Stomach smooth muscle (tissue), 2 donors: ENCODE data around the gene GSK3A.

Source experiments
- H3K27ac ChIP-seq: one replicate; pipeline ENCODE4 v1.7.0; 2013; ENCODE audit warnings: mild to moderate bottlenecking, low read length, inconsistent platforms
- H3K27me3 ChIP-seq, 2 donors: one replicate each; pipeline ENCODE4 v1.7.0; 2013; ENCODE audit warnings: low read length in 2 of 2; ENCODE audit not compliant: insufficient read depth in 2 of 2, control insufficient read depth in 1 of 2
- H3K36me3 ChIP-seq, 2 donors: one replicate each; pipeline ENCODE4 v1.7.0; 2013; ENCODE audit warnings: low read length in 2 of 2; ENCODE audit not compliant: control insufficient read depth in 2 of 2, insufficient read depth in 2 of 2
- H3K4me1 ChIP-seq: one replicate; pipeline ENCODE4 v1.7.0; 2013; ENCODE audit warnings: low read length; ENCODE audit not compliant: control insufficient read depth, insufficient read depth
- H3K4me3 ChIP-seq, 2 donors: one replicate each; pipeline ENCODE4 v1.7.0; 2013; ENCODE audit warnings: low read length in 2 of 2
- H3K9ac ChIP-seq, 2 donors: one replicate each; pipeline ENCODE4 v1.7.0; 2013; ENCODE audit warnings: low read length in 2 of 2, mild to moderate bottlenecking in 1 of 2
- H3K9me3 ChIP-seq, 2 donors: one replicate each; pipeline ENCODE4 v1.7.0; 2013; ENCODE audit warnings: low read length in 2 of 2; ENCODE audit not compliant: control insufficient read depth in 2 of 2
- donor health status: healthy.
- donor health status: Pancreatic carcinoma.

The GSK3A gene

DNA sequence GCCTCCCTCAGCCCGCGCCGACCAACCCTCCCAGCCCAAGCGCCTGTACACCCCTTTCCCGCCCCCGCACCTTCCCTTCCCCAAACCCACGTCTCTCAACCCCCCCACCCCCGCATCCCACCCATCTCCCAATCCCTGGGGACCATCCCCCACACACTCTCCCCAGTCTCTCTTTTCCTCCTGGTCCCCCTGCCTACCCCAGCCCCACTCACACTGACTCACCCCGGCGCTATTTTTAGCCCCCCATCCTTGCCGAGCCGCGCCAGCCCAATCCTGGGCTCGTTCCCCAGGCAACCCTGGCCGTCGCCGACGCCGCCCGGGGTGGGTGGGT lies 38.4 kb upstream of the GSK3A start:
- Histone ChIP-seq H3K9ac (peak overlapping the region in 1 of 2 donors; percentile 54), H3K27me3 (no peaks in the 10 kb centered on the region), H3K4me3 (peak overlapping the region in 1 of 2 donors; percentile 89), H3K27ac (peak overlapping the region; percentile 88), H3K9me3 (no peaks in the 10 kb centered on the region), H3K36me3 (no peaks in the 10 kb centered on the region), H3K4me1 (peaks cover 82% of the 10 kb centered on the region)

DNA sequence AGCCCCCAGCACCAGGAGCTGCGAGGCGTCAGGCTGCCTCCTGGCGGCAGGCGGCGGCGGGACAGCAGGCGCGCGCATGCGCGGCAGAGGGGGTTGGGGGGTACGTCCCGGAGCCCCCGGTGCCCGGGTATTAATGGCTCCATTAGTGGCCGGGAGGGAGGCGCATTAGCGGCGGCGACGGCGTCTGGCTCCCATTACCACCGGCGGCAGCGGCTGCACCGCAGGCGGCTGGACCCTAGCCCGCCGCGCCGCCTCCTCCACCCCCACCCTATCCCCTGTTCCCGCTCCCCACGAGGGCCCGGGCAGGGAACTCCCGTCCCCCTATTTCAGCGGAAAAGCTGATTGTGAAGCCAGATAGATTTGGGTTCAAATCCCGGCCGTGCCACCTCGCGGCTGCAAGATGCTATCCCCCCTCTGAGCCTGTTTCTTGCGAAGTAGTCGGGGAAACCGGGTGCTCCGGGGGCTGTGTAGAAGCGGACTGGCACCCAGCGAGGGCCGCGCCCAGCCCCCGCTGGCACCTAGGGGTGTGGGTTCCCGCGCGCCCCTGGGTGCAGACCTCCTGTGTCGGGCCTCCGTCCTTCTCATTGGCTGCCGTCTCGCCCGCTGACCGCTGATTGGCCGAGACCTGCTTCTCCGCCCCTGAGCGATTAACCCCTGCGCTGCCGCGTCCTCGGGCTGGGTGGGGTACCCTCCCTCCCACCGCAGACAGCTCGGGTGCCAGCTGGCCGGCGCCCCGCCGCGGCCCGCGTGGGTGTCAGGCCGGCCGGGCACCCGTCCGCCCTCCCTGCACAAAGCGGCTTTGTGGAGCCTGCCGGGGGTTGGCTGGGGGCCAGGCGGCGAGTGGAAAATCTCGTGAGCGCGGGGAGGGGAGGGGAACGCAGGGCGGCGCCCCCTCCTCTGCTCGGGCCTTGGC lies 37.8 kb upstream of the GSK3A start:
- peaks cover 79% of the 10 kb centered on the region for H3K4me1 ChIP-seq
- peaks cover 0 to 1% of the 10 kb centered on the region in 2 donors for H3K36me3 ChIP-seq
- H3K27me3 ChIP-seq = no peaks in the 10 kb centered on the region
- peak overlapping the region; percentile 88 to 89 for H3K4me3 ChIP-seq
- H3K9me3 ChIP-seq = no peaks in the 10 kb centered on the region
- H3K9ac ChIP-seq = peak overlapping the region; percentile 54 to 75
- peak overlapping the region; percentile 88 for H3K27ac ChIP-seq

- Histone ChIP-seq H3K9me3 (no peaks in the 10 kb centered on the region), H3K27ac (peak overlapping the region; percentile 88), H3K36me3 (peaks cover 4 to 9% of the 10 kb centered on the region in 2 donors), H3K9ac (peak overlapping the region; percentile 54 to 75), H3K27me3 (no peaks in the 10 kb centered on the region), H3K4me3 (peak overlapping the region; percentile 88 to 89), H3K4me1 (peaks cover 81% of the 10 kb centered on the region)
These were observed 36.9 kb upstream of the GSK3A start for GRCh38 chr19:42279155-42279901.

- H3K36me3 ChIP-seq = peaks cover 9 to 14% of the 10 kb centered on the region in 2 donors
- peak overlapping the region; percentile 88 for H3K27ac ChIP-seq
- no peaks in the 10 kb centered on the region for H3K9me3 ChIP-seq
- peak overlapping the region; percentile 54 to 75 for H3K9ac ChIP-seq
- no peaks in the 10 kb centered on the region for H3K27me3 ChIP-seq
- peaks cover 83% of the 10 kb centered on the region for H3K4me1 ChIP-seq
- H3K4me3 ChIP-seq = peak overlapping the region in 1 of 2 donors; percentile 89
These were observed 36.2 kb upstream of the GSK3A start for GRCh38 chr19:42278452-42279154.

- H3K27ac ChIP-seq = peak overlapping the region; percentile 88
- H3K4me3 ChIP-seq = peak overlapping the region in 1 of 2 donors; percentile 55
- peak overlapping the region; percentile 51 to 52 for H3K9ac ChIP-seq
- peaks cover 77% of the 10 kb centered on the region for H3K4me1 ChIP-seq
- H3K9me3 ChIP-seq = no peaks in the 10 kb centered on the region
- H3K27me3 ChIP-seq = no peaks in the 10 kb centered on the region
- H3K36me3 ChIP-seq = peaks cover 9 to 19% of the 10 kb centered on the region in 2 donors
These were observed 35.5 kb upstream of the GSK3A start for GRCh38 chr19:42277821-42278451.

DNA sequence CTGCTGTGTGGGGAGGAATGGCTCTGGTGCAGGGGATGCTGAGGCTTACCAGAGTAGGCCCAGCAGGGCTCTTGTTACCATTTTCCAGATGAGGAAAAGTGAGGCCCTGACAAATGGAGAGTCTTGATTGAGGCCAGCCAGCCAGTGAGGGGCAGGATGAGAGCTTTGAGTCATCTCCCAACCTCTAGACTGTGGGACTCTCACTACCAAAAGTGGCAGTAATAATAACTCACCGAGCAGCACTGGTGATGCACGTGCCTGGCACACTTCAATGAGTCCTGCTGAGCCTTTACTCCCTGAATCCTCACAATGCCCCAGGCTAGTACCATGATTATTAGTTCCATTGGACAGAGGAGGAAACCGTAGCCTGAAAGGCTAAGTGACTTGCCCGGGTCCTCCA lies 34.4 kb upstream of the GSK3A start:
- H3K4me1 ChIP-seq = peaks cover 66% of the 10 kb centered on the region
- no peaks in the 10 kb centered on the region for H3K9me3 ChIP-seq
- peak overlapping the region; percentile 88 for H3K27ac ChIP-seq
- H3K36me3 ChIP-seq = peaks cover 9 to 19% of the 10 kb centered on the region in 2 donors
- H3K4me3 ChIP-seq = peak overlapping the region in 1 of 2 donors; percentile 8
- peak overlapping the region; percentile 4 to 13 for H3K9ac ChIP-seq
- H3K27me3 ChIP-seq = no peaks in the 10 kb centered on the region

GRCh38 chr19:42276284-42276683 lies 33.9 kb upstream of the GSK3A start:
- no peak overlapping the region for H3K4me3 ChIP-seq
- H3K9me3 ChIP-seq = no peaks in the 10 kb centered on the region
- H3K27ac ChIP-seq = peak overlapping the region; percentile 88
- peaks cover 9 to 19% of the 10 kb centered on the region in 2 donors for H3K36me3 ChIP-seq
- peaks cover 66% of the 10 kb centered on the region for H3K4me1 ChIP-seq
- no peaks in the 10 kb centered on the region for H3K27me3 ChIP-seq
- peak overlapping the region; percentile 4 to 36 for H3K9ac ChIP-seq

DNA sequence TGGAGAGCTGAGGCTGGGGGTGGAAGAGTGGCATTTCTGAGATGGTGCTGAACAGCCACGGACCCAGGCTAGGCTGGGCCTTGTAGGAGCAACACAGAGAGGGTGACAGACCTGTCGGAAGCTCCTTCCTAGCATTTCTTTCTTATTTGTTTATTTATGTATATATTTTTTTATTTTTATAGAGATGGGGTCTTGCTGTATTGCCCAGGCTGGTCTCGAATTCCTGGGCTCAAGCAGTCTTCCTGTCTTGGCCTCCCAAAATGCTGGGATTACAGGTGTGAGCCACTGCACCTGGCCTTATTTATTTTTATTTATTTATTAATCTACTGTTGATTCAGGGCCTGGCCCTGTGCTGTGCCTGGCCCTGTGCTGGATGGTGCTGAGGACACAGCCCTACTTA lies 33.1 kb upstream of the GSK3A start:
- Histone ChIP-seq H3K4me1 (peaks cover 72% of the 10 kb centered on the region), H3K27ac (peak overlapping the region; percentile 88), H3K9me3 (no peaks in the 10 kb centered on the region), H3K36me3 (peaks cover 9 to 19% of the 10 kb centered on the region in 2 donors), H3K27me3 (no peaks in the 10 kb centered on the region), H3K9ac (peak overlapping the region in 1 of 2 donors; percentile 42), H3K4me3 (no peak overlapping the region)

DNA sequence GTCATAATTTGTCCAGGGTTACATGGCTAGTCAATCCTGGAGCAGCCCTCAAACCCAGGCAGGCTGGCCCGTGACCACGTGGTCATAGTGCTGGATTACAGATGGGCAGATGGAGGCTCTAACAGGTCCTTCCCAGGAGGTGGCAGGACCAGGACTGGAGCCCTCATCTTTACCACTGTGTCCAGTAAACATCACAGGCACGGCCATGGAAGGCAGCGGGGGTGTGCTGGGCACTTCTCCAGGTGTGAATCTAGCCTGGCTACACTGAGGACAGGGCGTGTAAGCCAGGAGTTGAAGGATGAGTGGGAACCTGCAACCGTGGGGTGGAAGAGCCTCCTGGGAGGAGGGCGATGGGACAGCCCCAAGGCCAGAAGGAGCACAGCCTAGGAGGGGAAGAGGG lies 32.7 kb upstream of the GSK3A start:
- no peak overlapping the region for H3K27ac ChIP-seq
- H3K36me3 ChIP-seq = peaks cover 9 to 19% of the 10 kb centered on the region in 2 donors
- no peaks in the 10 kb centered on the region for H3K27me3 ChIP-seq
- peak overlapping the region in 1 of 2 donors; percentile 42 for H3K9ac ChIP-seq
- H3K9me3 ChIP-seq = no peaks in the 10 kb centered on the region
- peaks cover 72% of the 10 kb centered on the region for H3K4me1 ChIP-seq
- no peak overlapping the region for H3K4me3 ChIP-seq
